Activated naive CD4-positive, alpha-beta T cell treated with anti-CD3 and anti-CD28 coated beads, Interleukin-2, amount 10 ng/mL, durations not matched to agents 7 days and 5 days (primary cell): ENCODE results near the gene ATG2A.

Source experiments
- CTCF ChIA-PET: fragments of 350-600 bp; sonication (Branson Sonifier 250); formaldehyde crosslinking; loops from one replicate; lab custom pipeline; 2021; ENCODE audit warnings: antibody characterized with exemption; lab: Charles Lee
- DNase-seq: peaks from one replicate; pipeline ENCODE4 v3.0.0-alpha.2; 2020
- H3K27ac Mint-ChIP-seq: one replicate; pipeline ENCODE4 v1.8.0; 2021; ENCODE audit warnings: mild to moderate bottlenecking, moderate library complexity, mixed read lengths
- H3K27me3 Mint-ChIP-seq: one replicate; pipeline ENCODE4 v1.8.0; 2021; ENCODE audit warnings: mild to moderate bottlenecking, mixed read lengths
- H3K36me3 Mint-ChIP-seq: one replicate; pipeline ENCODE4 v1.8.0; 2021; ENCODE audit warnings: mixed read lengths
- H3K4me1 Mint-ChIP-seq: one replicate; pipeline ENCODE4 v1.8.0; 2021; ENCODE audit warnings: mixed read lengths
- H3K4me3 Mint-ChIP-seq: one replicate; pipeline ENCODE4 v1.8.0; 2021; ENCODE audit warnings: mild to moderate bottlenecking, moderate library complexity, mixed read lengths
- H3K9me3 Mint-ChIP-seq: one replicate; pipeline ENCODE4 v1.8.0; 2021; ENCODE audit warnings: mixed read lengths

Gene ATG2A

GRCh38 chr11:64891880-64892279 lies 25.1 kb downstream of the ATG2A start:
- CTCF ChIA-PET: interaction anchor here (1.0 to 31.5 kb wide), 3 partner anchors 27 to 42 kb away, joined by 3 to 592 read pairs (median 3); partner anchors contain the start of gene CDC42BPG
- no peak overlapping the region for H3K27ac Mint-ChIP-seq
- H3K36me3 Mint-ChIP-seq: peaks cover 9% of the 10 kb centered on the region

GRCh38 chr11:64891215-64891848 lies 25.7 kb downstream of the ATG2A start:
- CTCF ChIA-PET: interaction anchor here (0.7 to 31.5 kb wide), 4 partner anchors 21 to 42 kb away, joined by 3 to 592 read pairs (median 4); partner anchors contain the start of gene CDC42BPG
- Mint-ChIP-seq H3K9me3 (no peaks in the 10 kb centered on the region), H3K4me3 (no peak overlapping the region), H3K36me3 (peaks cover 8% of the 10 kb centered on the region), H3K27ac (no peak overlapping the region), H3K27me3 (no peaks in the 10 kb centered on the region), H3K4me1 (peaks cover 16% of the 10 kb centered on the region)
- DNase-seq: no peak

More at GRCh38 chr11:64891880-64892279, 25.1 kb downstream of the ATG2A start:
- Mint-ChIP-seq H3K27me3 (no peaks in the 10 kb centered on the region), H3K9me3 (no peaks in the 10 kb centered on the region), H3K4me1 (peaks cover 16% of the 10 kb centered on the region), H3K4me3 (no peak overlapping the region)
- no peak for DNase-seq

- Mint-ChIP-seq H3K9me3 (no peaks in the 10 kb centered on the region), H3K27me3 (no peaks in the 10 kb centered on the region), H3K4me3 (no peak overlapping the region), H3K27ac (no peak overlapping the region), H3K4me1 (peaks cover 22% of the 10 kb centered on the region), H3K36me3 (peaks cover 5% of the 10 kb centered on the region)
- DNase-seq: no peak
- CTCF ChIA-PET: interaction anchor here (0.7 to 31.5 kb wide), 4 partner anchors 8 to 41 kb away, joined by 3 to 592 read pairs (median 4); partner anchors contain the start of gene CDC42BPG
Observed at GRCh38 chr11:64890522-64890939, 26.5 kb downstream of the ATG2A start.

- Mint-ChIP-seq H3K27ac (no peak overlapping the region), H3K36me3 (no peaks in the 10 kb centered on the region), H3K4me3 (no peak overlapping the region)
Observed at GRCh38 chr11:64888729-64889511, 28.1 kb downstream of the ATG2A start.

GRCh38 chr11:64888406-64888728 lies 28.6 kb downstream of the ATG2A start:
- no peaks in the 10 kb centered on the region for H3K36me3 Mint-ChIP-seq
- H3K9me3 Mint-ChIP-seq: no peaks in the 10 kb centered on the region
- DNase-seq: no peak
- no peaks in the 10 kb centered on the region for H3K27me3 Mint-ChIP-seq
- CTCF ChIA-PET: interaction anchor here (0.6 to 31.5 kb wide), 9 partner anchors 10 to 39 kb away, joined by 3 to 592 read pairs (median 5); partner anchors contain the start of gene CDC42BPG
- H3K4me3 Mint-ChIP-seq: peak overlapping the region; percentile 32
- H3K4me1 Mint-ChIP-seq: peaks cover 32% of the 10 kb centered on the region
- H3K27ac Mint-ChIP-seq: no peak overlapping the region

More at GRCh38 chr11:64888729-64889511, 28.1 kb downstream of the ATG2A start:
- Mint-ChIP-seq H3K27me3 (no peaks in the 10 kb centered on the region), H3K4me1 (peaks cover 31% of the 10 kb centered on the region), H3K9me3 (no peaks in the 10 kb centered on the region)
- CTCF ChIA-PET: interaction anchor here (0.9 to 31.5 kb wide), 5 partner anchors 10 to 39 kb away, joined by 3 to 592 read pairs (median 7); partner anchors contain the start of gene CDC42BPG
- DNase-seq: no peak

- H3K27ac Mint-ChIP-seq: peak overlapping the region; percentile 39
- H3K27me3 Mint-ChIP-seq: no peaks in the 10 kb centered on the region
- no peaks in the 10 kb centered on the region for H3K36me3 Mint-ChIP-seq
- peak; percentile 88 for DNase-seq
- H3K9me3 Mint-ChIP-seq: no peaks in the 10 kb centered on the region
- peaks cover 36% of the 10 kb centered on the region for H3K4me1 Mint-ChIP-seq
- peak overlapping the region; percentile 32 for H3K4me3 Mint-ChIP-seq
- CTCF ChIA-PET: interaction anchor here (0.6 to 31.5 kb wide), 10 partner anchors 11 to 102 kb away, joined by 3 to 592 read pairs (median 5); partner anchors contain the start of gene CDC42BPG
Observed at GRCh38 chr11:64887757-64888405, 29.1 kb downstream of the ATG2A start.

GRCh38 chr11:64887234-64887756 lies 29.7 kb downstream of the ATG2A start:
- Mint-ChIP-seq H3K36me3 (no peaks in the 10 kb centered on the region), H3K4me3 (no peak overlapping the region), H3K27ac (peak overlapping the region; percentile 39), H3K9me3 (no peaks in the 10 kb centered on the region), H3K27me3 (no peaks in the 10 kb centered on the region), H3K4me1 (peaks cover 37% of the 10 kb centered on the region)
- DNase-seq: no peak
- CTCF ChIA-PET: interaction anchor here (1.1 to 31.5 kb wide), 6 partner anchors 18 to 126 kb away, joined by 3 to 592 read pairs (median 12); partner anchors contain the start of gene CDC42BPG

- peak; percentile 47 for DNase-seq
- Mint-ChIP-seq H3K9me3 (no peaks in the 10 kb centered on the region), H3K4me3 (no peak overlapping the region), H3K27ac (peak overlapping the region; percentile 69), H3K27me3 (no peaks in the 10 kb centered on the region), H3K36me3 (no peaks in the 10 kb centered on the region), H3K4me1 (peaks cover 47% of the 10 kb centered on the region)
- CTCF ChIA-PET: interaction anchor here (1.0 to 31.5 kb wide), 7 partner anchors 8 to 36 kb away, joined by 3 to 592 read pairs (median 6); partner anchors contain the start of gene CDC42BPG
Observed at GRCh38 chr11:64885367-64886286, 31.4 kb downstream of the ATG2A start.

- Mint-ChIP-seq H3K27ac (no peak overlapping the region), H3K36me3 (no peaks in the 10 kb centered on the region), H3K9me3 (no peaks in the 10 kb centered on the region), H3K4me3 (no peak overlapping the region), H3K4me1 (peaks cover 63% of the 10 kb centered on the region), H3K27me3 (no peaks in the 10 kb centered on the region)
- CTCF ChIA-PET: interaction anchor here (31.5 kb wide), 1 partner anchor 34 kb away, joined by 592 read pairs; the partner anchor contains the start of gene CDC42BPG
- DNase-seq: no peak
Observed at GRCh38 chr11:64884019-64884418, 33.0 kb downstream of the ATG2A start.

- Mint-ChIP-seq H3K36me3 (no peaks in the 10 kb centered on the region), H3K4me3 (no peak overlapping the region), H3K9me3 (no peaks in the 10 kb centered on the region), H3K4me1 (peaks cover 66% of the 10 kb centered on the region), H3K27ac (peak overlapping the region; percentile 21), H3K27me3 (no peaks in the 10 kb centered on the region)
- DNase-seq: no peak
- CTCF ChIA-PET: interaction anchor here (31.5 kb wide), 1 partner anchor 34 kb away, joined by 592 read pairs; the partner anchor contains the start of gene CDC42BPG
Observed at GRCh38 chr11:64883575-64883974, 33.4 kb downstream of the ATG2A start.

- Mint-ChIP-seq H3K36me3 (peaks cover 4% of the 10 kb centered on the region), H3K4me3 (no peak overlapping the region), H3K9me3 (no peaks in the 10 kb centered on the region), H3K27ac (no peak overlapping the region), H3K27me3 (no peaks in the 10 kb centered on the region), H3K4me1 (peaks cover 55% of the 10 kb centered on the region)
- CTCF ChIA-PET: interaction anchor here (10.7 to 31.5 kb wide), 2 partner anchors 18 to 33 kb away, joined by 145 to 592 read pairs; partner anchors contain the start of gene CDC42BPG
- no peak for DNase-seq
Observed at GRCh38 chr11:64882243-64882642, 34.8 kb downstream of the ATG2A start.

- CTCF ChIA-PET: interaction anchor here (10.7 to 31.5 kb wide), 2 partner anchors 17 to 32 kb away, joined by 145 to 592 read pairs; partner anchors contain the start of gene CDC42BPG
- peaks cover 11% of the 10 kb centered on the region for H3K36me3 Mint-ChIP-seq
- H3K4me1 Mint-ChIP-seq: peaks cover 55% of the 10 kb centered on the region
- DNase-seq: no peak
- peak overlapping the region; percentile 94 for H3K4me3 Mint-ChIP-seq
- H3K9me3 Mint-ChIP-seq: no peaks in the 10 kb centered on the region
- H3K27ac Mint-ChIP-seq: peak overlapping the region; percentile 98
- H3K27me3 Mint-ChIP-seq: no peaks in the 10 kb centered on the region
Observed at GRCh38 chr11:64881476-64881875, 35.5 kb downstream of the ATG2A start.
